CD14-positive monocyte (primary cell): ENCODE measurements around the gene TMEM164. TPM values are rescaled to one million over a fixed set of nuclear protein-coding genes. Genes with fewer than 3 reads are reported as not detected.
A peak's percentile ranks its signal among the peaks of the same experiment; 100 is the strongest.

ENCODE experiments used
- DNase-seq, 3 donors: peaks; one replicate each; pipeline ENCODE4 v3.0.0-alpha.2; 2011 to 2022
- H2AFZ ChIP-seq: 2 replicates; pipeline ENCODE4 v1.6.0; 2012; ENCODE audit warnings: mild to moderate bottlenecking, low read depth, low read length, inconsistent platforms; ENCODE audit not compliant: insufficient read depth, poor library complexity, severe bottlenecking
- H3K27ac ChIP-seq, 2 donors: 1 replicate in 1 of 2; 2 replicates in 1 of 2; pipeline ENCODE4 v1.5.1; 2012 to 2013; ENCODE audit warnings: low read length in 2 of 2, control low read depth in 1 of 2, inconsistent platforms in 1 of 2, low read depth in 1 of 2, mild to moderate bottlenecking in 1 of 2
- H3K27me3 ChIP-seq, 2 donors: one replicate each; pipeline versions ENCODE4 v1.6.0 to v1.6.1; 2011 to 2013; ENCODE audit warnings: low read length in 2 of 2; ENCODE audit not compliant: control insufficient read depth in 2 of 2, insufficient read depth in 2 of 2
- H3K36me3 ChIP-seq, 2 donors: replicated peaks in 1 of 2; 1 replicate in 1 of 2; 2 replicates in 1 of 2; pipeline versions ENCODE4 v1.5.1 to v1.6.1; 2012 to 2013; ENCODE audit warnings: low read length in 2 of 2, control low read depth in 1 of 2, inconsistent platforms in 1 of 2, mild to moderate bottlenecking in 1 of 2; ENCODE audit not compliant: insufficient read depth in 2 of 2, control insufficient read depth in 1 of 2
- H3K4me1 ChIP-seq, 2 donors: 1 replicate in 1 of 2; 2 replicates in 1 of 2; pipeline versions ENCODE4 v1.5.1 to v1.6.1; 2012 to 2013; ENCODE audit warnings: low read length in 2 of 2, control low read depth in 1 of 2, inconsistent platforms in 1 of 2, mild to moderate bottlenecking in 1 of 2, moderate library complexity in 1 of 2; ENCODE audit not compliant: insufficient read depth in 2 of 2, control insufficient read depth in 1 of 2
- H3K4me2 ChIP-seq: replicated peaks from 2 replicates; pipeline ENCODE3; 2012; ENCODE audit warnings: low read length, moderate library complexity, mild to moderate bottlenecking; ENCODE audit not compliant: poor library complexity, severe bottlenecking; ENCODE audit errors: extremely low read depth
- H3K4me3 ChIP-seq, 3 experiments: fragments of 200-600 bp in 1 of 3; sonication (generic) in 1 of 3; replicated peaks in 1 of 3; 1 replicate in 2 of 3; 2 replicates in 1 of 3; pipeline ENCODE4 v1.5.1; 2011 to 2013; ENCODE audit warnings: low read length in 3 of 3, mild to moderate bottlenecking in 3 of 3, control low read depth in 2 of 3, low read depth in 2 of 3, inconsistent platforms in 1 of 3, moderate library complexity in 1 of 3
- H3K79me2 ChIP-seq: 2 replicates; pipeline ENCODE4 v1.6.0; 2012; ENCODE audit warnings: mild to moderate bottlenecking, control low read depth, inconsistent platforms, low read length, moderate library complexity; ENCODE audit not compliant: insufficient read depth
- H3K9ac ChIP-seq: 2 replicates; pipeline ENCODE4 v1.6.0; 2017; ENCODE audit warnings: low read length, mild to moderate bottlenecking; ENCODE audit not compliant: insufficient read depth, poor library complexity, severe bottlenecking
- H3K9me3 ChIP-seq, 2 donors: replicated peaks in 1 of 2; 1 replicate in 1 of 2; 2 replicates in 1 of 2; pipeline versions ENCODE4 v1.5.1 to v1.6.1; 2012 to 2013; ENCODE audit warnings: low read length in 2 of 2, control low read depth in 1 of 2; ENCODE audit not compliant: control insufficient read depth in 1 of 2, insufficient read depth in 1 of 2
- H4K20me1 ChIP-seq: 2 replicates; pipeline ENCODE4 v1.6.0; 2012; ENCODE audit warnings: mild to moderate bottlenecking, low read length, control low read depth, moderate library complexity; ENCODE audit not compliant: insufficient read depth
- H3K27ac Mint-ChIP-seq, 7 donors: one replicate each; pipeline ENCODE4 v1.8.0; 2020; ENCODE audit warnings: mild to moderate bottlenecking in 7 of 7, mixed read lengths in 7 of 7, moderate library complexity in 6 of 7, inconsistent platforms in 2 of 7
- H3K27me3 Mint-ChIP-seq, 3 donors: one replicate each; pipeline ENCODE4 v1.8.0; 2021 to 2022; ENCODE audit warnings: low read depth in 3 of 3, mild to moderate bottlenecking in 3 of 3, mixed read lengths in 3 of 3, moderate library complexity in 3 of 3, inconsistent platforms in 1 of 3
- H3K36me3 Mint-ChIP-seq, 2 donors: one replicate each; pipeline ENCODE4 v1.8.0; 2020; ENCODE audit warnings: mixed read lengths in 2 of 2, inconsistent platforms in 1 of 2, mild to moderate bottlenecking in 1 of 2
- H3K4me1 Mint-ChIP-seq: one replicate; pipeline ENCODE4 v1.8.0; 2020; ENCODE audit warnings: mild to moderate bottlenecking, mixed read lengths
- H3K4me3 Mint-ChIP-seq, 2 donors: one replicate each; pipeline ENCODE4 v1.8.0; 2020; ENCODE audit warnings: mild to moderate bottlenecking in 2 of 2, mixed read lengths in 2 of 2, moderate library complexity in 1 of 2
- H3K9me3 Mint-ChIP-seq, 7 donors: one replicate each; pipeline ENCODE4 v1.8.0; 2020 to 2022; ENCODE audit warnings: mixed read lengths in 7 of 7, mild to moderate bottlenecking in 6 of 7, moderate library complexity in 6 of 7, inconsistent platforms in 2 of 7
- WGBS: methylation state at CpG from one replicate; pipeline ENCODE4 v1.1.5; 2013; ENCODE audit warnings: missing lambda C conversion rate; ENCODE audit not compliant: insufficient coverage; 5-methylcytosine and 5-hydroxymethylcytosine counted together
- intact Hi-C, 2 donors: fragments of 100-400 bp; cut with micrococcal nuclease; formaldehyde crosslinking; loops; one replicate each; pipeline versions ENCODE4 v1.15.0 to v1.15.1; 2023
- polyA plus RNA-seq, 3 donors: library from polyadenylated mRNA; depleted of rRNA in 1 of 3; unstranded in 2 of 3; stranded (reverse) in 1 of 3; fragments of 300-500 nt in 2 of 3; fragments of >200 nt in 1 of 3; fragmentation: Illumina TruSeq in 2 of 3; gene quantifications; 1 replicate in 2 of 3; 2 replicates in 1 of 3; pipeline ENCODE4 v1.2.3, GENCODE V29; 2012 to 2021
- TF ChIP-seq, protein P1 (sequence below): fragments of 200-600 bp; IDR thresholded peaks from one replicate; pipeline ENCODE4 v1.8.0; 2022; ENCODE audit warnings: antibody characterized with exemption, mild to moderate bottlenecking

TMEM164 gene
- polyA plus RNA-seq, 3 donors: 5.3 to 39.5 (median 7.3) TPM

DNA sequence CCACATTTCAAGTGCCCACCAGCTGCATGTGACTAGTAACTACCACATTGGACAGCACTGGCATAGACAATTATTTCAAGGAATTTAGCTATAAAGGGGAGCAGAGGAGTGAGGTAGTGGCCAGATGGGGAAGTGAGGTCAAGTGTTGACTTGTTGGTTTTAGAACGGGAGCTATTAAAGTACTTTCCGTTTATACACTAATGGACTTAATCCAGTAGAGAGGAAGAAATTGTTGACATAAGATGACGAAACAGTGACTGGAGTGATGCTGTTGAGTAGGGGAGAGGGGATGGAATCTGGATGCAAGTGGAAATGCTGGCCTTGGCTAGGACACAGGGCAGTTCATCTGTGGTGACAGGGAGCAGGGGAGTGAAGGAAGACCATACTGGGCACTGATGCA lies 160.6 kb downstream of the TMEM164 start:
- no peak overlapping the region for H3K4me3 ChIP-seq
- H3K9ac ChIP-seq: no peak overlapping the region
- peaks cover 0 to 1% (median 0%) of the 10 kb centered on the region in 7 donors for H3K9me3 Mint-ChIP-seq
- WGBS: no CpG with 5 or more reads among the region's 3 CpGs
- H3K27me3 ChIP-seq: no peaks in the 10 kb centered on the region
- DNase-seq: no peak
- no peak overlapping the region for H3K27ac Mint-ChIP-seq
- H3K4me1 ChIP-seq: peaks cover 0 to 5% of the 10 kb centered on the region in 2 donors
- no peaks in the 10 kb centered on the region for H3K9me3 ChIP-seq
- H4K20me1 ChIP-seq: peaks cover 92% of the 10 kb centered on the region
- H3K27ac ChIP-seq: no peak overlapping the region
- intact Hi-C loops: loop anchor here (5.0 kb wide), 2 partner anchors 244 to 249 kb away; no protein-coding TSS in a partner anchor
- H3K36me3 Mint-ChIP-seq: peaks cover under 1 to 2% of the 10 kb centered on the region in 2 donors
- no peak overlapping the region for H3K4me2 ChIP-seq
- H3K79me2 ChIP-seq: peaks cover 8% of the 10 kb centered on the region
- peaks cover 4 to 9% of the 10 kb centered on the region in 2 donors for H3K36me3 ChIP-seq
- TF ChIP-seq, protein P1, sequence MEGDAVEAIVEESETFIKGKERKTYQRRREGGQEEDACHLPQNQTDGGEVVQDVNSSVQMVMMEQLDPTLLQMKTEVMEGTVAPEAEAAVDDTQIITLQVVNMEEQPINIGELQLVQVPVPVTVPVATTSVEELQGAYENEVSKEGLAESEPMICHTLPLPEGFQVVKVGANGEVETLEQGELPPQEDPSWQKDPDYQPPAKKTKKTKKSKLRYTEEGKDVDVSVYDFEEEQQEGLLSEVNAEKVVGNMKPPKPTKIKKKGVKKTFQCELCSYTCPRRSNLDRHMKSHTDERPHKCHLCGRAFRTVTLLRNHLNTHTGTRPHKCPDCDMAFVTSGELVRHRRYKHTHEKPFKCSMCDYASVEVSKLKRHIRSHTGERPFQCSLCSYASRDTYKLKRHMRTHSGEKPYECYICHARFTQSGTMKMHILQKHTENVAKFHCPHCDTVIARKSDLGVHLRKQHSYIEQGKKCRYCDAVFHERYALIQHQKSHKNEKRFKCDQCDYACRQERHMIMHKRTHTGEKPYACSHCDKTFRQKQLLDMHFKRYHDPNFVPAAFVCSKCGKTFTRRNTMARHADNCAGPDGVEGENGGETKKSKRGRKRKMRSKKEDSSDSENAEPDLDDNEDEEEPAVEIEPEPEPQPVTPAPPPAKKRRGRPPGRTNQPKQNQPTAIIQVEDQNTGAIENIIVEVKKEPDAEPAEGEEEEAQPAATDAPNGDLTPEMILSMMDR: no peak
- no peaks in the 10 kb centered on the region for H3K27me3 Mint-ChIP-seq
- no peak overlapping the region for H3K4me3 Mint-ChIP-seq
- H3K4me1 Mint-ChIP-seq: peaks cover 12% of the 10 kb centered on the region
- no peak overlapping the region for H2AFZ ChIP-seq

DNA sequence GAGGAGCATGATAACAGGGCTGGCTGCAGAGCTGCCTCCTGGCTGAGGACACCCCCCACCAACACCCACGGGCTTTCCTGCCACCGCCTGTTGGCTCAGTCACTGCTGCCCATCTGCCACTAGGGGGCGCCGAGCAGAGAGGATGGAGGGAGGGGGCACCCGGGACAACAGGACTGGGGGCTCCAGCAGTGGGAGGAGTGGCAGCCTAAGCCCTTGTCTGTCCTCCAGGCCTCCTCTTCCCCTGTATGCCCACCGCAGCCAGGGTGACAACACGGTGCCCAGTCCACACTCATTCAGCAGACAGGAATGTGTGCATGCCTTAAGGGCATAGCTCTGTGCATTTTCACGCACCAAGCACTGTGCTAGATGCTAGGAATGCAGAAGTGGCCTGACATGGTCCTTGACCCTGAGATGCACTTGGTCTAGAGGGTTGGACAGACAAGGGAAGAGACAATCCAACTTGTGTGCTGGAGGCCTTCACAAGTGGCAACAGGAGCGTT lies 165.1 kb downstream of the TMEM164 start:
- Mint-ChIP-seq H3K9me3 (peaks cover 0 to 3% (median 0%) of the 10 kb centered on the region in 7 donors), H3K27ac (no peak overlapping the region), H3K4me1 (peaks cover 14% of the 10 kb centered on the region), H3K27me3 (peaks cover 0 to 2% (median 2%) of the 10 kb centered on the region in 3 donors), H3K36me3 (peaks cover 24 to 34% of the 10 kb centered on the region in 2 donors), H3K4me3 (no peak overlapping the region)
- WGBS: 78% methylated on average over 3 of the region's 9 CpGs
- intact Hi-C loops: no loop called here
- Histone ChIP-seq H3K9ac (no peak overlapping the region), H3K36me3 (peaks cover 4 to 35% of the 10 kb centered on the region in 2 donors), H3K4me3 (no peak overlapping the region), H3K79me2 (no peaks in the 10 kb centered on the region), H3K4me2 (no peak overlapping the region), H3K9me3 (no peaks in the 10 kb centered on the region), H3K4me1 (no peaks in the 10 kb centered on the region), H4K20me1 (peaks cover 80% of the 10 kb centered on the region), H3K27me3 (no peaks in the 10 kb centered on the region), H3K27ac (no peak overlapping the region), H2AFZ (no peak overlapping the region)
- TF ChIP-seq, protein P1: peak; percentile 63
- peak in 1 of 3 donors; percentile 18 for DNase-seq
